ENCODE measurements around the gene F2RL3.

GRCh38 chr19:16885166-16885565 is 3.6 kb upstream of the F2RL3 start:
- no peak for TF ChIP-seq EZH2 (IDR thresholded peaks at IDR 0.05; ENCODE audit: low read depth, low read length, severe bottlenecking)
- no peak for TF ChIP-seq POLR2A (IDR thresholded peaks at IDR 0.05; ENCODE audit: control extremely low read depth in 1 of 2, low read depth in 2 of 2, low read length in 2 of 2)
- TF ChIP-seq CTCF (IDR thresholded peaks at IDR 0.05; ENCODE audit: control extremely low read depth in 1 of 3, insufficient read depth in 1 of 3, low read depth in 1 of 3, low read length in 3 of 3): no peak
- TF ChIP-seq CREB1 (IDR thresholded peaks at IDR 0.05): no peak
- TF ChIP-seq POLR2AphosphoS5 (IDR thresholded peaks at IDR 0.05; ENCODE audit: low read depth, low read length): no peak
- no peak for TF ChIP-seq E2F6 (IDR thresholded peaks at IDR 0.05)

Data from H1 (cell line).